NCI-H1417 (cell line): Measurements from ENCODE around the gene SREBF2.
"Not testable (repeated sequence)": the region's sequence is repeated elsewhere in the genome, so short reads cannot be mapped to it uniquely, and the experiment has no call there.

Experiments
- DNase-seq, 3 experiments: peaks; one replicate each; lab custom pipeline; 2025; lab: John Stamatoyannopoulos, UW

SREBF2 gene

DNA sequence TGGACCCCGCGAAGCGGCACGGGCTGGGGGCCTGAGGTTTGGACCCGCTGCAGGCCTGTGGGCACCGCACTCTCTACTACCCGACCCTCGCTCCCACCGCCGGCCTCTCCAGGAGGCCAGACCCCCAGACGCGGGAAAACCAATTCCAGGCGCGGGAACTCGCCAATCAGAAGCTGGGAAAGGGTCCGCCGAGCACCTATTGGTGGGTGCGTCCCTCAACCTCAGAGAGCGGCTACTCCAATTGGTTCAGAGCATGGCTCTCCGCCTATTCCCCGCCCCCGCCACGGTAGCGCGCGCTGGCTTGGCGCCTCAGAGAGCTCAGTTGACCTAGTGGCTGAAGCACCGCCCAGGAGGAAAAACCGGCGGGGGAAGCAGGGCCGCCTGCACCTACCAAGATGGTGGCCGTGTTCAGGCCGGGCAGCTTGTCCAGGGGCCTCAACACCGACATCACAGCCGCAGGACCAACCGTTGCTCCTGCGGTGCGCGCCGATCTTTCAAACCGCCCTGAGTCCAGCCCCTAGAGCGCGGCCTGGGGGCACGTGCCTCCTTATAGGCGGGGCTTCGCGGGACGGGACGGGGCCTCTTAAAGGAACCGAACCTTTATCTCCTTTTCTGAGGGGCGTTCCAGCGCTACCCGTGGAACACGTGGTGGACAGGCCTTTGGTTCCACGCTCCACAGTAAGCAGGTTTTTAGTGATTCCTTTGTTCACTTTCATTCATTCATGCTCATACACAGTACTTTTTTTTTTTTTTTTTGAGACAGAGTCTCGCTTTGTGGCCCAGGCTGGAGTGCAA, 113.9 kb downstream of the SREBF2 start, which contains the start of gene CENPM:
Gene CENPM, minus strand, starts transcription at position 524 of the 795 bp plus-strand sequence. Its CDS starts 76 bp downstream, at position 448.
- peak; percentile 89 to 97 (median 94) for DNase-seq

DNA sequence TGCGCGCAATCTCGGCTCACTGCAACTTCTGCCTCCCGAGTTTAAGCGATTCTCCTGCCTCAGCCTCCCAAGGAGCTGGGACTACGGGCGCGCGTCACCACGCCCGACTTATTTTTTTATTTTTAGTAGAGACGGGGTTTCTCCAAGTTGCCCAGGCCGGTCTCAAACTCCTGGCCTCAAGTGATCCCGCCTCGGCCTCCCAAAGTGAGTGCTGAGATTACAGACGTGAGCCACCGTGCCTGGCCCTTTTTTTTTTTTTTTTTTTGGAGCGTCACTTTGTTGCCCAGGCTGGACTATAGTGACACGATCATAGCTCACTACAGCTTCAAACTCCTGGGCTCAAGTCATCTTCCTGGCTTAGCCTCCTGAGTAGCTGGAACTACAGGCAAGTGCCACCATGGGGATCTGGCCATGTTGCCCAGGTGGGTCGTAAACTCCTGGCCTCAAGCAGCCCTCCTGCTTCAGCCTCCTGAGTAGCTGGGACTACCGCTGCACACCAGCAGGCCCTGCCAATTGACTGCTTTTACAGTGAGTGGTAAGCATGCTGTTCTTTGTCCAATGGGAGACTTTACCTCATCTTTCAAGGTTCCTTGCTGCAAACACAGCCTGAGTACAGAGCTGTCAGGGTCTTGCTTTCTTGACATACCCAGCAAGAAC, 114.6 kb downstream of the SREBF2 start:
- DNase-seq, result no peak

DNA sequence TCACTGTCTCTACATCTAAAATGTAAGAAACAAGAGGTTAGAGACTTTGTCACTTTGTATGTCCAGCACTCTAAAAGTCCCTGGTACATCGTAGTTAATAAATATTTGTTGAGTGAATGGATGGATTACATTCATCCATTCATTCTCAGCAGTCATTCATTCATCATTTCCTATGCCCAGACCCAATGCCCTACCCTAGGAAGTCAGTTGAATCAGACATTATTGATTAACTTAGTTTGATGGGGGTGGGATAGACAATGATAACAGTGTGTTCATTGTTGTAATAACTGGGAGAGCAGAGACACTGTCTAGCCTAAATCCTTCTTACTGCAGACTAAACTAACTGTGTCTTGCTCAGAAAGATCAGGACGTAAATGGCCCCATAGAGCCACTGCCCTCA, 115.2 kb downstream of the SREBF2 start:
- no peak for DNase-seq

DNA sequence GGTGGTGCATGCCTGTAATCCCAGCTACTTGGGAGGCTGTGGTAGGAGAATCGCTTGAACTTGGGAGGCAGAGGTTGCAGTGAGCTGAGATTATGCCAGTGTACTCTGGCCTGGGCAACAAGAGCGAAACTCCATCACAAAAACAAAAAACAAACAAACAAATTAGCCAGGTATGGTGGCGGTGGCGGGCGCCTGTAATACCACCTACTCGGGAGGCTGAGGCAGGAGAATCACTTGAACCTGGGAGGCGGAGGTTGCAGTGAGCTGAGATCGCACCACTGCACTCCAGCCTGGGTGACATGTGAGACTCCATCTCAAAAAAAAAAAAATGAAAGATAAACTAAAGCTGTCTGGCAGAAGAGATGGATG, 116.0 kb downstream of the SREBF2 start:
- DNase-seq, result not testable (repeated sequence)

DNA sequence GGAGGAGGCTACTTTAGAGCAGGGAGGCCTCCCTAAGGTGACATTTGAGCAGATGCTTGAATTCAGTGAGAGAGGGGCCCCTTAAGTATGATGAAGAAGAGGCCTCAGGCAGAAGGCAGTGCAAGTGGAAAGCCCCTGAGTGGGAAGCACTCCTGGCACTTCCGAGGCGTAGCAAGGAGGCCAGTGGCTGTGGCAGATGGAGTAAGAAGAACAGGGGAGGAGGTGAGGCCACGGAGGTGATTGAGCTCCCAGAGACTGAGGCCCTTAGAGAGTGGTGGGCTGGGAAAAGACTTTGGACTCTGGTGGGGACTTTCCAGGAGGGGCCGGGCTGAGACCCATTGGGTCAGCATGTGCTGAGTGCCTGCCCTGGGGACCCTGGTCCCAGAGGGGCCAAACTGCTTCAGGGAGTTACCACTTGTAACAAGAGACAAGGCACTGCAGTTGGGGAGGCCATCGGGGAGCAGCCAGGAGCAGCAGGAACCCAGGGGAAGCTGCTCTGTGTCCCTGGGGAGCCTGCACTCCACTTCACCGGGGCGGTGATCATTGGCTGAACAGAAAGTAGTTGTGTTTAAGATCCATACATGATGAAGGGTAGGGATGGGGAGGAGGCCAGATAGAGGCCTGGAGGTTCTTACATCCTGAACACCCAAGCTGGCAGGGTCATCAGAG, 116.5 kb downstream of the SREBF2 start:
- peak in 1 of 3 experiments; percentile 8 for DNase-seq

DNA sequence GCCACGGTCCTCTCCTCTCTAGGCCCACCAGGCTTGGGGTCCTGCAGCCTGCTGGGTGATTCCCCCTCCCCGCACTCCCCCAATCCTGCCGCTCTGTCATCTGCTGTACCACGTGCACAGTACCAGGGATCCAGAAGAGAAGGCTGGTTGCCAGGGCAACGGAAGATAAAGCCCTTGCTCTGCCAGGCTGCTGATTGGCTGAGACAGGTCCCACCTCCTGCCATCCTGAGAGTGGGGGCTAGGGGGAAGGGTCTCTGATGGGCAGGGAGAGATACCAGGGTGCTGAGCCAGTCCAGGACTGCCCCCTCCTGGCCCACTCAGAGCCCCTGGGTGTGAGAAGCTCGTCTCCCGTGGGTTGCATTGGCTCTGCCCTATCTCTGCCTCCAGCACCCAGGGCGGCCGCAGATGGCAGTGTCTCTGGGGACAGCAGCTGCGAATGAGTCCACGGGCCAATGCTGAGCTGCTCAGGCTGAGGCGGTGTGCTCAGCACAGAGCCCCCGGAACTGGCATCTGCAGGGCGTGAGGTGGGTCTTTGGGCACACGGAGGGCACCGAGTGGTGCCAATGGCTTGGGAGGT, 119.1 kb downstream of the SREBF2 start, which contains the start of gene SMIM45:
Gene SMIM45, plus strand, starts transcription at position 253 of the 577 bp plus-strand sequence.
- peak in 2 of 3 experiments; percentile 47 to 81 for DNase-seq

DNA sequence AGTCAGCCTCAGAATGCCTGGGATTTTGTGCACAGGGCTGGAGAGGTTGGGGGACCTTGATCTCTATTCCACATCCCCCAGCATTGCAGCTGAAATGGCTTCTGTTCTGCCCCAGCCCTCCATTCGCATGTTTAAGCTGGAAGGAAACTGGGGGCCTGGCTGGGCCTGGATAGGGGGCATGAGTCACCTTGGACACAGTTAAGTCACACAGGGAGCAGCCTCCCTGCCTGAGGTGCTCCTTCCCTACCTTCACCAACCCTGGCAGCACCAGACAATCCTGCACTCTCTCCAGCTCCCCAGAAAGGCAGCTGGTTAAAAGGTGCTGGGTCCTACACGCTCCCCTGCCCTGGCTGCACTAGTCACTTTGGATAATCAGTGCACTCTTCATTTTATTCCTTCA, 119.8 kb downstream of the SREBF2 start:
- DNase-seq, result no peak
